H9 (cell line): ENCODE data around the gene CUL4B. TPM values are rescaled to one million over a fixed set of nuclear protein-coding genes. Genes with fewer than 3 reads are reported as not detected.

Source experiments
- DNase-seq: peaks from one replicate; pipeline ENCODE4 v3.0.0-alpha.2; 2017
- H2AFZ ChIP-seq: one replicate; pipeline ENCODE4 v1.6.1; 2013; ENCODE audit warnings: mild to moderate bottlenecking, low read length, control low read depth, moderate library complexity
- H2AK5ac ChIP-seq: 2 replicates; pipeline ENCODE4 v1.6.1; 2013; ENCODE audit warnings: low read length, control low read depth, mixed read lengths; ENCODE audit not compliant: insufficient read length
- H2BK120ac ChIP-seq: one replicate; pipeline ENCODE4 v1.6.1; 2013; ENCODE audit warnings: low read depth, mild to moderate bottlenecking, low read length, control low read depth, inconsistent platforms; ENCODE audit not compliant: poor library complexity, severe bottlenecking
- H2BK12ac ChIP-seq: 2 replicates; pipeline ENCODE4 v1.6.1; 2013; ENCODE audit warnings: low read length, control low read depth, mixed read lengths, low read depth; ENCODE audit not compliant: insufficient read length
- H2BK15ac ChIP-seq: 2 replicates; pipeline ENCODE4 v1.6.1; 2013; ENCODE audit warnings: low read depth, low read length, control low read depth
- H2BK20ac ChIP-seq: one replicate; pipeline ENCODE4 v1.6.1; 2013; ENCODE audit warnings: low read depth, mild to moderate bottlenecking, low read length, control low read depth, inconsistent platforms; ENCODE audit not compliant: poor library complexity, severe bottlenecking
- H2BK5ac ChIP-seq: 2 replicates; pipeline ENCODE4 v1.6.1; 2013; ENCODE audit warnings: low read length, control low read depth, mixed read lengths; ENCODE audit not compliant: insufficient read length
- H3K14ac ChIP-seq: 2 replicates; pipeline ENCODE4 v1.6.1; 2013; ENCODE audit warnings: low read length, control low read depth; ENCODE audit not compliant: insufficient read depth
- H3K18ac ChIP-seq: 2 replicates; pipeline ENCODE4 v1.6.1; 2013; ENCODE audit warnings: low read depth, mild to moderate bottlenecking, mixed read lengths, low read length, control low read depth; ENCODE audit not compliant: insufficient read length
- H3K23ac ChIP-seq: 2 replicates; pipeline ENCODE4 v1.6.1; 2013; ENCODE audit warnings: low read length, control low read depth, mixed read lengths, low read depth; ENCODE audit not compliant: insufficient read length
- H3K23me2 ChIP-seq: 2 replicates; pipeline ENCODE4 v1.6.1; 2013; ENCODE audit warnings: low read depth, mild to moderate bottlenecking, mixed read lengths, low read length, control low read depth; ENCODE audit not compliant: insufficient read length, poor library complexity, severe bottlenecking
- H3K27ac ChIP-seq: 2 replicates; pipeline ENCODE4 v1.5.1; 2013; ENCODE audit warnings: low read length, control low read depth, mixed read lengths, low read depth; ENCODE audit not compliant: insufficient read length
- H3K27me3 ChIP-seq: 2 replicates; pipeline ENCODE4 v1.6.1; 2013; ENCODE audit warnings: low read length, control low read depth, inconsistent platforms; ENCODE audit not compliant: insufficient read depth
- H3K4ac ChIP-seq: 2 replicates; pipeline ENCODE4 v1.6.1; 2013; ENCODE audit warnings: low read depth, mild to moderate bottlenecking, control low read depth, inconsistent platforms, low read length, moderate library complexity
- H3K4me1 ChIP-seq: 2 replicates; pipeline ENCODE4 v1.6.1; 2013; ENCODE audit warnings: low read length, control low read depth, inconsistent platforms; ENCODE audit not compliant: insufficient read depth
- H3K4me2 ChIP-seq: 2 replicates; pipeline ENCODE4 v1.6.1; 2013; ENCODE audit warnings: low read length, control low read depth, mixed read lengths; ENCODE audit not compliant: insufficient read length, insufficient read depth
- H3K56ac ChIP-seq: 2 replicates; pipeline ENCODE4 v1.6.1; 2013; ENCODE audit warnings: low read depth, mild to moderate bottlenecking, mixed read lengths, low read length, control low read depth; ENCODE audit not compliant: insufficient read length
- H3K79me1 ChIP-seq: 2 replicates; pipeline ENCODE4 v1.6.1; 2013; ENCODE audit warnings: low read depth, mild to moderate bottlenecking, moderate library complexity, low read length, control low read depth, inconsistent platforms; ENCODE audit not compliant: insufficient read depth, poor library complexity, severe bottlenecking
- H3K79me2 ChIP-seq: 2 replicates; pipeline ENCODE4 v1.6.1; 2013; ENCODE audit warnings: low read length, control low read depth, inconsistent platforms; ENCODE audit not compliant: insufficient read depth
- H3K9ac ChIP-seq: 2 replicates; pipeline ENCODE4 v1.6.1; 2013; ENCODE audit warnings: low read length, control low read depth, mixed read lengths; ENCODE audit not compliant: insufficient read length; ENCODE audit errors: extremely low read depth
- H3K9me3 ChIP-seq: one replicate; pipeline ENCODE4 v1.6.1; 2013; ENCODE audit warnings: low read depth, low read length, inconsistent platforms; ENCODE audit not compliant: control insufficient read depth
- H3T11ph ChIP-seq: one replicate; pipeline ENCODE4 v1.6.1; 2013; ENCODE audit warnings: mild to moderate bottlenecking, low read length, control low read depth, inconsistent platforms
- H4K20me1 ChIP-seq: one replicate; pipeline ENCODE4 v1.6.1; 2013; ENCODE audit not compliant: control insufficient read depth, insufficient read length, insufficient read depth
- H4K5ac ChIP-seq: 2 replicates; pipeline ENCODE4 v1.6.1; 2013; ENCODE audit warnings: low read depth, mild to moderate bottlenecking, mixed read lengths, low read length, control low read depth; ENCODE audit not compliant: insufficient read length
- H4K8ac ChIP-seq: replicated peaks from 2 replicates; pipeline ENCODE4 v1.6.1; 2013; ENCODE audit warnings: low read length, control low read depth, mixed read lengths, low read depth; ENCODE audit not compliant: insufficient read length
- H4K91ac ChIP-seq: 2 replicates; pipeline ENCODE4 v1.6.1; 2013; ENCODE audit warnings: low read depth, mild to moderate bottlenecking, moderate library complexity, mixed read lengths, low read length, control low read depth; ENCODE audit not compliant: insufficient read length
- H3K27ac Mint-ChIP-seq, 3 experiments: 2 replicates in 2 of 3; 3 replicates in 1 of 3; pipeline ENCODE4 v1.8.0; 2020 to 2021; ENCODE audit warnings: mixed read lengths in 3 of 3, mild to moderate bottlenecking in 1 of 3, moderate library complexity in 1 of 3
- H3K27me3 Mint-ChIP-seq: 2 replicates; pipeline ENCODE4 v1.8.0; 2021; ENCODE audit warnings: low read depth, mild to moderate bottlenecking, moderate library complexity, mixed read lengths
- H3K36me3 Mint-ChIP-seq, 3 experiments: 2 replicates in 2 of 3; 3 replicates in 1 of 3; pipeline ENCODE4 v1.8.0; 2020 to 2021; ENCODE audit warnings: low read depth in 3 of 3, mixed read lengths in 3 of 3; ENCODE audit not compliant: insufficient read depth in 1 of 3
- H3K4me1 Mint-ChIP-seq, 2 experiments: 2 replicates each; pipeline ENCODE4 v1.8.0; 2020; ENCODE audit warnings: mixed read lengths in 2 of 2
- H3K4me3 Mint-ChIP-seq, 2 experiments: 2 replicates in 1 of 2; 3 replicates in 1 of 2; pipeline ENCODE4 v1.8.0; 2020 to 2021; ENCODE audit warnings: mild to moderate bottlenecking in 2 of 2, mixed read lengths in 2 of 2, moderate library complexity in 1 of 2
- H3K9me3 Mint-ChIP-seq, 2 experiments: 2 replicates in 1 of 2; 3 replicates in 1 of 2; pipeline ENCODE4 v1.8.0; 2020; ENCODE audit warnings: mild to moderate bottlenecking in 2 of 2, mixed read lengths in 2 of 2, moderate library complexity in 1 of 2
- CTCF ChIP-seq: fragments of 200-600 bp; sonication (generic); conservative IDR thresholded peaks from 3 replicates; pipeline ENCODE4 v1.8.0; 2021; ENCODE audit warnings: antibody characterized with exemption, mild to moderate bottlenecking
- WGBS: extraction: QIAGEN DNeasy Blood & Tissue Kit; methylation state at CpG from one replicate; pipeline ENCODE4 v1.1.7; 2013; ENCODE audit warnings: missing lambda C conversion rate, low lambda C conversion rate, mixed read lengths; ENCODE audit not compliant: insufficient read length; ENCODE audit errors: extremely low coverage; 5-methylcytosine and 5-hydroxymethylcytosine counted together
- total RNA-seq: library from RNA; stranded (reverse); gene quantifications from 2 replicates; pipeline ENCODE4 v1.2.1, GENCODE V29; 2021

Gene CUL4B
- total RNA-seq, 1 experiment from 2014 or later: 48.4 TPM

DNA sequence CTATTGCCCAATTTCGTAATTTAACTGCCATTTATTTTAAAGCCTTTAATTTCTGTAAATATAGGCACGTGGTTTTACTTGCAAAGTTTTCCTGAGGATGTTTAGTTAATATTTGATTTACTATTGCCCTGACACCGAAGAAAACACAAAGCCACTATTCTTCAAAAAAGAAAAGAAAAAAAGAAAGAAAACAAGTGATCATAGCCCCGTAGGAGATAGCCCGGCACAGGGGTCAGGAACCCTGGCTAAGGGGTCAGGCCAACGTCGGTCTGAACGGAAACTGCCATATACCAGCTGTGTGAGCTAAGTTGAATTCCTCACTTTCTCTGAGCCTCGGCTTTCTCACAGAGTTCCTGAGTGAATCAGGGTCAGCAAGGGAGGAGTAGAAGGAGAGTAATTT lies 74.0 kb downstream of the CUL4B start:
- H3K9me3 Mint-ChIP-seq: peaks cover 65 to 66% of the 10 kb centered on the region in 2 experiments
- Histone ChIP-seq H2BK20ac (no peak overlapping the region), H4K20me1 (no peaks in the 10 kb centered on the region), H3K9me3 (peaks cover 21% of the 10 kb centered on the region), H2BK12ac (no peak overlapping the region), H3K23me2 (no peaks in the 10 kb centered on the region), H3K56ac (no peak overlapping the region), H2BK15ac (no peak overlapping the region), H4K5ac (no peak overlapping the region), H2BK5ac (no peak overlapping the region), H3K9ac (no peak overlapping the region), H3K79me1 (no peaks in the 10 kb centered on the region), H3T11ph (no peak overlapping the region), H2BK120ac (no peak overlapping the region), H3K27ac (no peak overlapping the region), H3K18ac (no peak overlapping the region), H2AFZ (no peak overlapping the region), H3K4me2 (no peak overlapping the region), H3K23ac (no peak overlapping the region), H4K8ac (no peak overlapping the region), H3K79me2 (no peaks in the 10 kb centered on the region), H3K27me3 (no peaks in the 10 kb centered on the region), H2AK5ac (no peak overlapping the region), H4K91ac (no peak overlapping the region), H3K4ac (no peak overlapping the region), H3K4me1 (no peaks in the 10 kb centered on the region), H3K14ac (no peak overlapping the region)
- H3K27ac Mint-ChIP-seq: no peak overlapping the region
- H3K27me3 Mint-ChIP-seq: peaks cover 2% of the 10 kb centered on the region; the same call in 1 of the 2 replicates
- TF ChIP-seq CTCF: no peak
- H3K36me3 Mint-ChIP-seq: peaks cover 0 to 4% (median 3%) of the 10 kb centered on the region in 3 experiments; a peak in 5 of 7 replicates
- peak overlapping the region in 1 of 2 experiments; percentile 39; a peak in 1 of 5 replicates for H3K4me3 Mint-ChIP-seq
- DNase-seq: no peak
- H3K4me1 Mint-ChIP-seq: no peaks in the 10 kb centered on the region
- WGBS: no CpG with 5 or more reads among the region's 9 CpGs
